OCI-LY3 (cell line): ENCODE data around the gene SLN.

ENCODE experiments used
- H2AFZ ChIP-seq: fragments of 200-600, 300-600 bp; shearing (Covaris generic); 2 replicates; pipeline ENCODE4 v1.6.0; 2014; ENCODE audit warnings: antibody characterized with exemption, low read depth, low read length
- H3K27ac ChIP-seq: fragments of 200-600, 300-600 bp; sonication (generic); 2 replicates; pipeline ENCODE4 v1.5.1; 2014; ENCODE audit warnings: mild to moderate bottlenecking, low read length, moderate library complexity, mixed read lengths
- H3K27me3 ChIP-seq: fragments of 200-600, 300-600 bp; sonication (generic); 2 replicates; pipeline ENCODE4 v1.6.1; 2014; ENCODE audit warnings: low read depth, low read length, mixed read lengths
- H3K36me3 ChIP-seq: fragments of 200-600, 300-600 bp; sonication (generic); replicated peaks from 2 replicates; pipeline ENCODE3; 2014; ENCODE audit warnings: low read depth, low read length, mixed read lengths
- H3K4me1 ChIP-seq: fragments of 300-600, 200-600 bp; sonication (generic); 2 replicates; pipeline ENCODE4 v1.6.1; 2014; ENCODE audit warnings: low read length, mixed read lengths
- H3K4me2 ChIP-seq: fragments of 200-600, 300-600 bp; sonication (generic); 2 replicates; pipeline ENCODE4 v1.6.1; 2014; ENCODE audit warnings: low read length, mixed read lengths
- H3K4me3 ChIP-seq: fragments of 300-600, 200-600 bp; sonication (generic); 2 replicates; pipeline ENCODE4 v1.5.1; 2014; ENCODE audit warnings: antibody characterized with exemption, mild to moderate bottlenecking, low read length, moderate library complexity
- H3K79me2 ChIP-seq: fragments of 300-600, 200-600 bp; shearing (Covaris generic); 2 replicates; pipeline ENCODE4 v1.6.1; 2014; ENCODE audit warnings: mild to moderate bottlenecking, low read length, mixed read lengths
- H3K9ac ChIP-seq: fragments of 300-600, 200-600 bp; shearing (Covaris generic); 2 replicates; pipeline ENCODE4 v1.6.0; 2014; ENCODE audit warnings: mild to moderate bottlenecking, low read length, moderate library complexity
- H3K9me3 ChIP-seq: fragments of 200-600, 300-600 bp; shearing (Covaris generic); 2 replicates; pipeline ENCODE4 v1.6.1; 2014; ENCODE audit warnings: low read length, mixed read lengths; ENCODE audit not compliant: insufficient read depth
- H4K20me1 ChIP-seq: fragments of 200-600, 300-600 bp; sonication (generic); 2 replicates; pipeline ENCODE4 v1.6.1; 2016; ENCODE audit warnings: low read length, mixed read lengths; ENCODE audit not compliant: insufficient read depth
- EZH2phosphoT487 ChIP-seq: fragments of 200-600 bp; shearing (Covaris generic); IDR thresholded peaks from 2 replicates; pipeline ENCODE4 v1.6.1; 2018; ENCODE audit warnings: antibody characterized with exemption, mixed run types, low read depth
- TF ChIP-seq, protein P1 (sequence below): fragments of 200-600, 300-600 bp; sonication (generic); IDR thresholded peaks from 2 replicates; pipeline ENCODE4 v1.5.1; 2014; ENCODE audit warnings: antibody characterized with exemption, low read length, low read depth

SLN gene

DNA sequence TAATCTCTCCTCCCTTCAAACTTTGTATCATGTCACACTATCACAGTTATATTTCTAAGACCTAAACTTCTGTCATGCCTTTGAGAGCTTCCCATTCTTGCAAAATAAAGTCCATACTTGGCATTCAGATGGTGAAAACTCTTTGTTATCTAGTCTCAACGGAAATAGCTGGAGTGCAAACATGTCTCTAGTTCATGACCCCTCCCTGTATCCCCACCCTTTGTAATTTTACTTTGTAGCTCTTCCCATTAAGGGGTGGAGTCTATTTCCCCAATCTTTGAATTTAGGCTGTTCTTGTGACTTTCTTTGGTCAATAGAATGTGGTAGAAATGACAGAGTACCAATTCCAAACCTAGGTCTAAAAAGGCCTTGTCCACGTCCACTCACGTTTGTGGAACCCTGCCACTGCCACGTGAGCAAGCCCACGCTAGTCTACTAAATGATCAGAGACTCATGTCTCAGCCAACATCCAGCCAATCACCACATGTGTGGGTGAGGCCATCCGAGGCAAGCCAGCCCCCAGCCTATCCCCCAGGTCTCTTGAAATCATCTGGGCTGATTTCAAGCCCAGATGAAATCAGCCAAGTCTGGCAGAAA is 23.4 kb downstream of the SLN start:
- H3K4me2 ChIP-seq, result no peak overlapping the region
- H3K4me1 ChIP-seq, result no peaks in the 10 kb centered on the region
- no peak overlapping the region for H3K9ac ChIP-seq
- no peak overlapping the region for H3K27ac ChIP-seq
- H3K36me3 ChIP-seq, result no peaks in the 10 kb centered on the region
- no peak overlapping the region for H2AFZ ChIP-seq
- H4K20me1 ChIP-seq, result no peaks in the 10 kb centered on the region
- H3K27me3 ChIP-seq, result no peaks in the 10 kb centered on the region
- H3K79me2 ChIP-seq, result no peaks in the 10 kb centered on the region
- no peak overlapping the region for H3K4me3 ChIP-seq
- TF ChIP-seq, protein P1, sequence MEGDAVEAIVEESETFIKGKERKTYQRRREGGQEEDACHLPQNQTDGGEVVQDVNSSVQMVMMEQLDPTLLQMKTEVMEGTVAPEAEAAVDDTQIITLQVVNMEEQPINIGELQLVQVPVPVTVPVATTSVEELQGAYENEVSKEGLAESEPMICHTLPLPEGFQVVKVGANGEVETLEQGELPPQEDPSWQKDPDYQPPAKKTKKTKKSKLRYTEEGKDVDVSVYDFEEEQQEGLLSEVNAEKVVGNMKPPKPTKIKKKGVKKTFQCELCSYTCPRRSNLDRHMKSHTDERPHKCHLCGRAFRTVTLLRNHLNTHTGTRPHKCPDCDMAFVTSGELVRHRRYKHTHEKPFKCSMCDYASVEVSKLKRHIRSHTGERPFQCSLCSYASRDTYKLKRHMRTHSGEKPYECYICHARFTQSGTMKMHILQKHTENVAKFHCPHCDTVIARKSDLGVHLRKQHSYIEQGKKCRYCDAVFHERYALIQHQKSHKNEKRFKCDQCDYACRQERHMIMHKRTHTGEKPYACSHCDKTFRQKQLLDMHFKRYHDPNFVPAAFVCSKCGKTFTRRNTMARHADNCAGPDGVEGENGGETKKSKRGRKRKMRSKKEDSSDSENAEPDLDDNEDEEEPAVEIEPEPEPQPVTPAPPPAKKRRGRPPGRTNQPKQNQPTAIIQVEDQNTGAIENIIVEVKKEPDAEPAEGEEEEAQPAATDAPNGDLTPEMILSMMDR, result no peak
- no peak for TF ChIP-seq EZH2phosphoT487
- H3K9me3 ChIP-seq, result no peaks in the 10 kb centered on the region

DNA sequence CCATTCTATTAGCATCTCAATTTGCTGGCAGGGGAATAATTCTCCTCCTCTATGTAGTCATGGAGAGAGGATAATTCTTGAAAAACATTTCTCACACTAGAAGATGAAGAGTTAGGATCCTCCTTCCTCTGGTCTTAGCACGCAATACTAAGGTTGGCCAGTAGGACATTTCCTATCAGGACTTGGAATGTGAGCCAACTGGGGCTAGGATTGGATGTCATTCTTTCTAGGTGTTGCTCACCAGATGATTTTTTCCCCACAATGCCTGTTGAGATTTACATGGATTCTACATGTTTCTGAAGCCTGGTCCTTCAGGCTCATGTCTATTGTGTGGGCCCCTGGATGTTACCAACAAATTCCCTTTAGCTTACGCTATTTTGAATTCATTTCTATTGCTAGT is 28.0 kb downstream of the SLN start:
- H2AFZ ChIP-seq, result no peak overlapping the region
- H3K79me2 ChIP-seq, result no peaks in the 10 kb centered on the region
- TF ChIP-seq, protein P1, result no peak; the same call in 1 of the 2 replicates
- TF ChIP-seq EZH2phosphoT487, result no peak
- no peaks in the 10 kb centered on the region for H3K9me3 ChIP-seq
- H3K36me3 ChIP-seq, result no peaks in the 10 kb centered on the region
- H4K20me1 ChIP-seq, result no peaks in the 10 kb centered on the region
- H3K4me1 ChIP-seq, result peaks cover 8% of the 10 kb centered on the region
- H3K9ac ChIP-seq, result no peak overlapping the region
- H3K4me2 ChIP-seq, result no peak overlapping the region
- H3K27ac ChIP-seq, result no peak overlapping the region
- no peaks in the 10 kb centered on the region for H3K27me3 ChIP-seq
- H3K4me3 ChIP-seq, result no peak overlapping the region

DNA sequence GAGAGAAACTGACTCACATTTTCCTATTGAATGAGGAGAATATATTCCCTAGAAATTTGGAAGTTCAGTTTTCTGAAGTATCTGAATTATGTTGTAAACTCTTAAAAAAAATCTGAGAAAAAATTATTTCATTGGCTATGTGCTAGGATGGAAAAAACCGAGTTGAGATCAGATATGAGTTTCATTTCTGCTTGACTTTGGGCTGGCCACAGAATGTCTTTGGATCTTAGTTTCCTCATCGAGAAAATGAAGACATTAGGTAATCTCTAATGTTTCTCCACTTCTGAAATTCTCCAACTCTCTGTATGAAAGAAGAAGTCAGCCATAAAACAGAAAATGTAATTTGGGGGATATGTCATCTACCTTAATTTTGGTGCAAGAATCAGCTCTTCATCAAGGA is 28.8 kb downstream of the SLN start:
- Histone ChIP-seq H3K27ac (no peak overlapping the region), H3K9me3 (no peaks in the 10 kb centered on the region), H3K79me2 (no peaks in the 10 kb centered on the region), H3K4me3 (no peak overlapping the region), H3K4me1 (peaks cover 8% of the 10 kb centered on the region), H3K9ac (no peak overlapping the region), H3K36me3 (no peaks in the 10 kb centered on the region), H4K20me1 (no peaks in the 10 kb centered on the region), H3K27me3 (no peaks in the 10 kb centered on the region), H2AFZ (no peak overlapping the region), H3K4me2 (no peak overlapping the region; the same call in 1 of the 2 replicates)
- no peak for TF ChIP-seq EZH2phosphoT487
- TF ChIP-seq, protein P1, result no peak

DNA sequence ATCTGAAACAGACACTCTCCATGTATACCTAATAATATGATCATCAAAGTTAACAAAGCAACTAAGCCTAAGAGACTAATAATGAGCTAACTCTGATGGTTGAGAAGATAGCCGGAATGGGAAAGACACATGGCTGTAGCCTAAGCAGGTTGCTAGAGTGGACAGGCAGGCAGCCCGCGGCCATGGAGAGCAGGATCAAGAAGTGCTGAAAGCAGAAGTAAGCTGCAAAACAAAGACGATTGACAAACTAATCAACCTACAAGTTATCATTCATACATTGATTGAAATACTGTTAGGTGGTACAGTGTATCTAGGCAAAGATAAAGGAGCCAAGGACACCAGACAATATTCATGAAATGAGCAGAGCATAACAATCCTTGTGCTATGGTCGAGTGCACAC is 29.3 kb downstream of the SLN start:
- no peak for TF ChIP-seq EZH2phosphoT487
- TF ChIP-seq, protein P1, result no peak
- no peaks in the 10 kb centered on the region for H3K27me3 ChIP-seq
- H2AFZ ChIP-seq, result no peak overlapping the region
- H4K20me1 ChIP-seq, result no peaks in the 10 kb centered on the region
- H3K79me2 ChIP-seq, result no peaks in the 10 kb centered on the region
- no peak overlapping the region for H3K9ac ChIP-seq
- no peaks in the 10 kb centered on the region for H3K9me3 ChIP-seq
- no peaks in the 10 kb centered on the region for H3K36me3 ChIP-seq
- H3K27ac ChIP-seq, result no peak overlapping the region
- no peak overlapping the region; the same call in 1 of the 2 replicates for H3K4me2 ChIP-seq
- peaks cover 8% of the 10 kb centered on the region for H3K4me1 ChIP-seq
- H3K4me3 ChIP-seq, result no peak overlapping the region
